Activated CD8-positive, alpha-beta memory T cell treated with anti-CD3 and anti-CD28 coated beads, Interleukin-2, amount 50 U/mL, for 48 hours (primary cell): Measurements from ENCODE around the gene GPN1.
A peak's percentile ranks its signal among the peaks of the same experiment; 100 is the strongest.
"Not testable (repeated sequence)": the region's sequence is repeated elsewhere in the genome, so short reads cannot be mapped to it uniquely, and the experiment has no call there.

Source experiments
- DNase-seq: peaks from one replicate; pipeline ENCODE4 v3.0.0-alpha.2; 2020

GPN1 gene

GRCh38 chr2:27672723-27673486, 44.1 kb downstream of the GPN1 start:
- DNase-seq: no peak

GRCh38 chr2:27680571-27680970, 51.7 kb downstream of the GPN1 start:
- DNase-seq: no peak

- DNase-seq: no peak
Observed at GRCh38 chr2:27681841-27682240, 53.0 kb downstream of the GPN1 start.

GRCh38 chr2:27682334-27682771, 53.5 kb downstream of the GPN1 start:
- not testable (repeated sequence) for DNase-seq

- peak; percentile 92 for DNase-seq
Observed at GRCh38 chr2:27683390-27684071, 54.7 kb downstream of the GPN1 start.

- not testable (repeated sequence) for DNase-seq
Observed at GRCh38 chr2:27685006-27685405, 56.2 kb downstream of the GPN1 start.

GRCh38 chr2:27685577-27685976, 56.7 kb downstream of the GPN1 start:
- no peak for DNase-seq

GRCh38 chr2:27687232-27687631, 58.4 kb downstream of the GPN1 start:
- no peak for DNase-seq

- no peak for DNase-seq
Observed at GRCh38 chr2:27689424-27689823, 60.6 kb downstream of the GPN1 start.

GRCh38 chr2:27690052-27690451, 61.2 kb downstream of the GPN1 start:
- DNase-seq: no peak

- DNase-seq: no peak
Observed at GRCh38 chr2:27697660-27698059, 68.8 kb downstream of the GPN1 start.
